ENCODE data around the gene RXRA.
"Not testable (repeated sequence)": the region's sequence is repeated elsewhere in the genome, so short reads cannot be mapped to it uniquely, and the experiment has no call there.

The RXRA gene

DNA sequence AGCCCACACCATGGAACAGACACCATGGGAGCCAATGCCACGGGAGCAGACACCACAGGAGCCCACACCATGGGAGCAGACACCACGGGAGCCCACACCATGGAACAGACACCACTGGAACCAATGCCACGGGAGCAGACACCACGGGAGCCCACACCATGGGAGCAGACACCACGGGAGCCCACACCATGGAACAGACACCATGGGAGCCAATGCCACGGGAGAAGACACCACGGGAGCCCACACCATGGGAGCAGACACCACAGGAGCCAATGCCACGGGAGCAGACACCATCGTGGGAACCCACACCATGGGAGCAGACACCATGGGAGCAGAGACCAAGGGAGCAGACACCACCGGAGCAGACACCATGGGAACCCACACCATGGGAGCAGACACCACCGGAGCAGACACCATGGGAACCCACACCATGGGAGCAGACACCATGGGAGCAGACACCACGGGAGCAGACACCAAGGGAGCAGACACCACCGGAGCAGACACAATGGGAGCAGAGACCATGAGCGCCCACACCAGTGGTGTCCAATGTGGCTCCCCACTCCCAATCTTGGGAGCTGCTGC is 17.5 kb upstream of the RXRA start:
- DNase-seq (ENCODE audit: low read depth) = not testable (repeated sequence)

DNA sequence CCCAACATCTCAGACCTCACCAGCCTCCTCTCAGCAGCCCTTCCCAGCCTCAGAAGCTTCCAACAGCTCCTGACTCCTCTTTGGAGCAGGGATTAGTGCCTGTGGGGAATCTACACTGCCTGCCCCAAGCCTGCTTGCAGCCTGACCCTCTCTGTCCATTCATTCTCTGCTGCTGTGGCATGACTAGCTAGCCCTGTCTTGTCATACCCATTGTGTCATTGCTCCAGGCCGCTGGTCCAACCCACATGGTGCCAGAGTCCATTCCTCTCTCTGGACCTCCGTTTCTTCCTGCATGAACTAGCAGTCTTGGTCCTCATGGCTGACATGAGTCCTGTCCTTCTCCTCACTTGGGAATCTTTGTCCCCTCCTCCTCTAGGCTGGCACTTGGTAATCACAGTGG is 12.8 kb upstream of the RXRA start:
- DNase-seq (ENCODE audit: low read depth) = no peak

DNA sequence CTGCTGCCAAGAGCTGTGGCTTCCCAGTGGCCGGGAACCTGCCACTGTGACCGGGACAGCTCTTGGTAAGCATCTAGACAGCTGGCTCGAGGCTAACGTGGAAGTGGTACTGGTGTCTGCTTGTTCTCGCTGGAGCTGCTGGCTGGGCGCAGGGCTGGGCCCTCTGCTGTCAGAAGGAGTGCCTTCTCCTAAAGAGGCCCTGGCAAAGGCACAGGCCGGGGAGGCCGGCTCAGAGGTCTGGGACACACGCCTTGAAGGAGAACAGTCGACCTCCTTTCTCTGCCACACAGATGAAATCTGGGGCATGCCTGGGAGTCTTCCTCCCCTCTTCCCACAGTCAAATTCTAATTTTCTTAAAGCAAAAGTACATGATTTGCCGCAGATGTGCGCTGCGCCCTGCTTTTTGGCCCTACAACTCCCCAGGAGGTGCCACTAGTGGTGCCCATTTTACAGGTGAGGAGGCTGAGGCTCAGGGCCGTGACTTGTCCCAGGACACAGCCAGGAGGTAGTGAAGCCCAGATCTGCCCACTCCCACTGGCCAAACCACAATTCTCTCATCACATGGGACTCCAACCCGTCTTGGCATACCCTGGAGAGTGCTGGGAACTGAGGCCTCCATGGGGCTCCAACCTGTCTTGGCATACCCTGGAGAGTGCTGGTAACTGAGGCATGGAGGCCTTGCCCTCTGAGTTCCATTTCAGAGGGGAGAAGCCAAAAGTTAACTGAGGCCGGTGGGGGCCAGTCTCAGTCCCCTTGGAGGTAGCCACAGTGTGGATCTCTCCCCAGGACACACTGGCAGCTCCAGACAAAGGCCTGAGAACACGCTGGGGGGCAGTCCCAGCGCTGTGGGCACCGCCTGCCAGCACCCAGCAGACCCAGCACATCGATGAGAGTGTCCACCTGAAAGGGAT is 12.0 kb upstream of the RXRA start:
- DNase-seq (ENCODE audit: low read depth) = no peak

DNA sequence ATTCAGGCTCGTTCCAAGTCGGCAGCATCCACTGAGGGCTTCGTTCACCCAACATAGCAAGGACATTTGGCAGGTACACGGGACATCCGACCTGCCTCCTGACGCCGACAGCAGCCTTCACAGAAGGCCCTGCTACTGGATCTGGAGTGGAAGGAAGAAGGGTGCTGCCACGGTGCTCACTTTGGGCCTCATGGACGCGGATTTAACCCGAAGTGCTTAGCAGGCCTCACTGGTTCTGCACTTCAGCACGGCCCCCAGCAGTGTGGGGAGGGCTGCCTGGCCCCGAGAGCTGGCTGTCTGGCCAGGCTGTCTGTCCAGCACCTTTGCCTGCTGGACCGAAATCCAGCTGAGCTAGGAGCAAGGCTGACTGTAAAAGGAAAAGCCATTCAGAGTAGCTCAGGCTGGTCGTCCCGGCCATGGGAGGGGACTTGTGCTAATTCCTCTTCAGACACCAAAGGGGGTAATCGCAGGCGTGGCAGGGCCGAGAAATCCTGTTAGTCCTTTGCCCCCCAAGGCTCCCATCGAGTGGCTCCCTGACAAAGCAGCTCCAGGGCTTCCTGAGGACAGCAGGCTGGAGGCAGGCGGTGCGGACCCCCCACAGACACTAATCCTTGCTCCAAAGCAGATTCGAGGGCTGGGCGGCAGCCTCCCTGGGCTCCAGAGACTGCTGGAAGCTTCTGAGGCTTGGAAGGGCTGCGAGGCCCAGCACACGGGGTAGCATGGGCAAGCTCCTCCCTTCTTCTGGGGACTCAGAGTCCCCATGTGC is 11.1 kb upstream of the RXRA start:
- DNase-seq (ENCODE audit: low read depth) = no peak

DNA sequence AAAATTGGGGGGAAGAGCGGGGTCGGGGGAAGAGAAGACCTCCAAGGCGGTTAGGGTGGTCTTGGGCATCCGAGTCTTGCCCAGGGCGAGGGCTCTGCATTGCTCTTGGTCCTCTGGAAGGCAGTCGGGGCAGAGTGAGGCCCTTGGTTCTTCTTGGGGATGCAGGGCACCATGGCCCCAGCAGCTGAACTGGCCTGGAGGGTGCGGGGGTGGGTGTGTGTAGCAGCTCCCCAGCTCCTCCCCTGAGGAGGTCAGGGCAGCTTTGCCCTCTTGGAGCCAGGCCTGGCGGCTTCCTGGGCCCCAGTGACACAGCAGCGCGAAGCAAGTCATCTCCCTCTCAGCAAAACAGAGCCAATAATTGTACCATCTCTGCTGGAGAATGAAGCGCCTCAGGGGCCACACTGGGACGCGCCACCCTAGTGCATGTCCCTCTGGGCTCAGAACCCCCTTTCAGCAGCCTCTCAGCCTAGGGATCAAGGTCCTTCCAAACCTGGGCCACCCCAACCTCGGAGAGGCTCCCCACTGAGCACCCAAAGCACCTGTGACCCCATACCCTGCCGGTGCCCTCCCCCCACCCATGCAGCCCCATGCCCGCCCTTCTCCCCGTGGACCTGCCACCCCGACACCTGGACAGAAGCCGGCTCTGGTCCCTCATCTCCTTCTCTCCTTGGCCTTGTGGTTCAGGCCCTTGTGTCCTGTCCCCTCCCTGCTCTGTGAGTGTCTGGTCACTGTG is 10.4 kb upstream of the RXRA start:
- no peak for DNase-seq (ENCODE audit: low read depth)

DNA sequence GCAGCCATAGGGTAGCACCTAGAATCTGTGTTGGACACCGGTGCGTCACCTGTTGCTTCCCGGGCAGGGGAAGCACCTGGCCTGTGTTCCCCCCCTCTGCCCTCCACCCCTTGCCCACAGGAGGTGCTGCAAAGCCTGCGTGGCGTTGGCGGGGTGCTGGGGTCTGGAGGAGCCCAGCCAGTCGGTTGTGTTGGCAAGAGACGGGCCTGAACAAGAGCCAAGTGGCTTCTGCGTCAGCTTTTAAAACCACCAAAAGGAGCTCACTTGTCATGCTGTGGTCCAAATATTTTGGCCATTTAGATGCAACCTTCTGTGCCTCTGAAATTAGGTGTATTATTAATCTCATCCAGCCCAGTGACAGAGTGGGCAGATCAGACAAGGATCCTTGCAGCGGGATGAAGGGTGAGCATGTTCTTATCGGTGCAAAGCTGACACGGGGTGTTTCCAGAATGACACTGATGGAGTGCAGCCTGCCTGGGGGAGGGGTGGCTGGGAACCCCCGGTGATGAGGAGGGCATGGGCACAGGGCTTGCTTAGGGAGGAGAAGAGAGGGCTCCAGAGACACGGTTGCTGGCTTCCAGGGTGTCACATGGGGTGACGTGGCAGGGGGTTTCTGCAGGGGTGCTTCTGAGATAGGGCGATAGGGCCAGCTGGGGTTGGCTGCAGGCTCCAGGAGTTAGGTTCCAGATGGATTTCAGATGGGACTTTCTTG is 9.7 kb upstream of the RXRA start:
- no peak for DNase-seq (ENCODE audit: low read depth)

DNA sequence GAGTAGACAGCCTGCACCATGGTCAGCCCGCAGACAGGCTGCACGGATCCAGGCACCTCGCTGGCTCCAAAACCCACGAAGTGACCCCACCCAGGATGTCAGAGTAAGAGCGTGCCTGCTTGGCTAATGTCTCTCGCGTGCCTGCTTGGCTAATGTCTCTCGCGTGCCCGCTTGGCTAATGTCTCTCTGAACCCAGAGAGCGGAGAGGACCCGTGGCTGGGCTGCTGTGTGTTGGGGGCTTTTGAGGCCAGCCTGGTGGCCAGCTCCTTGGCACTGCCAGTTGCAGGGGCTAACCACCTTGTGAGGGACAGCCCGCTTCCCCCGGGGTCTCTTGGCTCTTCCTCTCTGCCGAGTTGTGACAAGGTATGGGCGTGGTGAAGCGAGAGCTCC is 8.9 kb upstream of the RXRA start:
- DNase-seq (ENCODE audit: low read depth) = no peak

DNA sequence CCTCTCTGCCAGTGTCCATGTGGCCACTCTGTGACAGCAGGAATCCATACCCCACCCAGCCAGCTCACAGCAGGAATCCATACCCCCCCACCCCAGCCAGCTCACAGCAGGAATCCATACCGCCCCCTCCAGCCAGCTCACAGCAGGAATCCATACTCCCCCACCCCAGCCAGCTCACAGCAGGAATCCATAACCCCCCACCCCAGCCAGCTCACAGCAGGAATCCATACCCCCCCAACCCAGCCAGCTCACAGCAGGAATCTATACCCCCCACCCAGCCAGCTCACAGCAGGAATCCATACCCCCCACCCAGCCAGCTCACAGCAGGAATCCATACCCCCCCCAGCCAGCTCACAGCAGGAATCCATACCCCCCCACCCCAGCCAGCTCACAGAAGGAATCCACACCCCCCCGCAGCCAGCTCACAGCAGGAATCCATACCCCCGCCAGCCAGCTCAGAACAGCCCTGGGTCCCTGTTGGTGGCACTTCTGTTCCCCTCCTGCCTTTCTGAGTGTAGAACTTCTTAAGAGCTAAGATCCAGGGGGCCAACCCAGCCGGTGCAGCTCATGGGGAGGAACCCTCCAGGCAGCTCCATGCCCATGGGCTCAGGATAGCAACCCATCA is 8.4 kb upstream of the RXRA start:
- DNase-seq (ENCODE audit: low read depth) = no peak

DNA sequence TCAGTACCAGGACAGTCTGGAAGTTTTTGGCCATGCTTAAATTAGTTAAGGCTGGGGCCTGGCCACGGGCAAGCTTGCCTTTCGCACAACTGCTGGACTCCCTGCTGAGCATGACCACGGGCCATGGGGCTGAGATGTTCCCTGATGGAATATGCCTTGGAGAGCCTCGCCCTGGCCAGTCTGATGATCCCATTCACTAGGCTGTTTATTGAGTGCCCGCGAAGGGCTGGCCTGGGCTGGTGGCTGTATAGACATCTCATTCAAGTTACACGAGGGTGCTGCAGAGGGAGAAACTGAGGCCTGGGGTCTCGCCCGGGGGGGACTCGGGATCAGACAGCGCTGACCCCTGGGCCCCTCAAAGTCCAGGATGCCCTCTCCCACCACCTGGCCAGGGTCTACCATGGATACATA is 7.8 kb upstream of the RXRA start:
- DNase-seq (ENCODE audit: low read depth) = no peak

DNA sequence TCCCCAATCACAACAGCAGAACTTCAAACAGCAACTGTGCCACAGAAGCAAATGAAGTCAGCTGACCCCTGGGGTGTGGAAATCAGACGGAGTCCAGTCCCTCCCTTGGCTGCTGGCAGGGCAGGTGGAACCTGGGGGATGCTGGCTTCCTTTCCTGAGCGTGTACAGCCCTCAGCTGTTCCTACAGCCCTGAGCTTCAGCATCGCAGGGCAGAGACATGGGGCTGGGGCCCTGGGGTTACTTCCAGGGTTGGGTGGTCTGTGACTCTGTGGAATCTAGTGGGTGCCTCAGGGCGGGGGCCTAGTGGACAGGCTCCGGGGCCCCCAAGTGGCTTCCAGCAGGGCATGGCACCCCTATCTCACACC is 7.3 kb upstream of the RXRA start:
- DNase-seq (ENCODE audit: low read depth) = no peak

DNA sequence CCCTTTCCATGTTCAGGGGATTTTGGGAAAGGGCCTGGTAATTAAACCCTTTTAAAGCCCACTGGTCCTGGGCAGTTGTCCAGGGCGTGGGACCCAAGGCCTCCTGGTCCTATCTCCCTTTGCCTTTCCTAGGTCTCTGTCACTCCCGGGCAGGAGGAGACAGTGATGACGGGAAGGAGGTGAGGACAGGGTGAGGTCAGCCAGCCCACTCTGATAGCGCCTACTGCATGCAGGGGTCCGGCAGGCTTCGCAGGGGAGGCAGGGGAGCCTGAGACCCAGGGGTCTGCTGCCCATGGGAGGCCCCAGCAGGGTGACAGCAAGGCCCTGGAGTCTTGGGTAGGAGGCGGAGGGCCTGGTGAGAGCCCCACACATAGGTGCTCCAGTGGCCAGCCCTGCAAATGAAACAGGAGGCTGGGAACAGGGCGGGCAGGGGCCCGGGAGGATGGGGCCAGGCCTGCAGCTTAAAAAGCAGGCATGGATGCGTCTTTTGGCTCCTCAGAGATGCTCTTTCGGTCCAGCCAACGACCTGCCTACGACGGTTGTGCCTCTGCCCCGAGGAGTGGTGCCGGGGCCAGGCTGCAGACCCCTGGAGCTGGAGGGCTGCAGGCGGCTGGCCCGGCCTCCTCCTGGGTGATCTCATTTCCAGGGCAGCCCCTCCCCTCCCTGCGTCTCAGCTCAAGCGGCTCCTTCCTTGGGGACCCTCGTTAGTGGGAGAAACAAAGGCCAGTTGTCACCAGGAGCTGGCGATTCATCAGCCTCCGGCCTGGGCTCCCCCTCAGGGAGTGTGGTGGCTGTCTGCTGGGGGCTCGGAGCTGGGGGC is 6.7 kb upstream of the RXRA start:
- no peak for DNase-seq (ENCODE audit: low read depth)

DNA sequence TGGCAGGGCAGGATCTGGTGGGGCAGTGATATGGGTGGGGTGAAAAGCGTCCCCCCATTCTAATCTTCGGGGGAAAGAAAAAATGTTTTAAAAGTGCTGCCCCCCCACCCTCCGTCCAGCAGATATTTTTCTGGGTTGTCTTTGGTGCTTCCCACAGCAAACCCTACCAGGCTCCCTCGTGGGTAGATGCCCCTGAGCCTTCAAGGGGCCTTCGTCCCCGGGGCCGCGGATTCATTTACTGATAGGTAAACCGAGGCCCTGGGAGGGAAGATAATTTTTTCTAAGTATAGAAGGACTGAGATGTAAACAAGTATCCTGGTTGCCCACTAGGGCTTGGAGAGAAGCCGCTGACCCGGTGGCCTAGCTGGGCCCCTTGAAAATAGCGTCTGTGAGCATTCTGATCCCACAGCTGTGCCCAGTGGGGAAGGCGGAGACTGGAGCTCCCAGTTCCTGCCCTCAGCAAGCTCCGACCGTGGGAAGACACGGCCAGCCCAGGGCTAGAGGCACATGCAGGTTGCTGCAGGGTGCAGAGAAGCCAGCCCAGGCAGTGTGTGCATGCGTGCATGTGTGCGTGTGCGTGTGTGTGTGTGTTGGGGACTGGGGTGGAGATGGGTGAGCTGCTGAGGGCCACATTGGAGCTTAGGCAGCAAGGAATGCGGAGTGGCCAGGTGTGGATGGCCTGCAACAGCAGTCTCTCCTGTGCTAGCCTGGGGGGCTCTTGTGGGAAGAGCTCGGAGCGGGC is 6.0 kb upstream of the RXRA start:
- no peak for DNase-seq (ENCODE audit: low read depth)

DNA sequence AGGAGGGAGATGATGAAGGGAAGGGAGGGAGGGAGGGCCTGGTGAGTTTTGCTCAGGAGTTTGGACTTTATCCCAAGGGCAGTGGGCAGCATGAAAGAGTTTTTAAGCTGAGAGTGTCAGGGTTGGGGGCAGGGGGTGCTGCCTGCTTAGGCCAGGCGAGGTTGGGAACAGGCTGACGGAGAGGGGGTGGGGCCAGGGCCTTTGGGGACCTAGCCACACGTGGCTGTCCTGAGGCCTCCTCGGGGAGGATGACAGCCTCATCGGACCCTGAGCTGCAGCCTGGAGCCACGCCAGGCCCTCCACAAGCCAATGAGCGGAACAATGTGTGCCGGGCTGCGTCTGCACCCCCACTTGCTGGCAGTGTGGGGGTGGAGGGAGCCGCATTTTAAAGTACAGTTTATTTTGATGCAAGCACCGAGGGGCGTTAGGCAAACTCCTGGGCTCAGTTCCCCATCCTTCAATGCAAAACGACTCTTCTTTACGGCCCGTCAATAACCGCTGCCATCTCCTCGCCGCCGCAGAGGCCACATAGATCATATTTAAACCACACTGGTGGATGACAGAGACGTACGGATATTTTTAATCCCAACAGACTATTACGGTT is 5.3 kb upstream of the RXRA start:
- no peak for DNase-seq (ENCODE audit: low read depth)

DNA sequence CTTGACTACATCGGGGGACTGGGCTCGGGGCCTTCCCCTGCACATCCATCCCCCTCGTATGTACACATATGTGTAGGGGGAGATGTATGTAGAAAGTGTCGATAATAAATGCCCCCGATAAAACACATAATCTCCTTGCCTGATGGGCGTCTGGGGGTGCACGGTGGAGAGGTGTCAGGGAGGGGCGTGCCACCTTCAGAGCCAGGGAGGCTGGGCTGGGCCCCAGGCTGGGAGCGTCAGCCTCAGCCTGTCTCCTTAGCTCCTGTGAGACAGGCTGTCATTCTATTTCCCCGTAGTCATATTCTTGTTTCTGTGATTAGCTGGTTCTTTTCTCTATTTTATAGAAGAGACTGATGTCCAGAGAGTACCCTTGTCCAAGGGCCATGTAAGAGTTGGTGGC is 4.7 kb upstream of the RXRA start:
- DNase-seq (ENCODE audit: low read depth) = no peak

DNA sequence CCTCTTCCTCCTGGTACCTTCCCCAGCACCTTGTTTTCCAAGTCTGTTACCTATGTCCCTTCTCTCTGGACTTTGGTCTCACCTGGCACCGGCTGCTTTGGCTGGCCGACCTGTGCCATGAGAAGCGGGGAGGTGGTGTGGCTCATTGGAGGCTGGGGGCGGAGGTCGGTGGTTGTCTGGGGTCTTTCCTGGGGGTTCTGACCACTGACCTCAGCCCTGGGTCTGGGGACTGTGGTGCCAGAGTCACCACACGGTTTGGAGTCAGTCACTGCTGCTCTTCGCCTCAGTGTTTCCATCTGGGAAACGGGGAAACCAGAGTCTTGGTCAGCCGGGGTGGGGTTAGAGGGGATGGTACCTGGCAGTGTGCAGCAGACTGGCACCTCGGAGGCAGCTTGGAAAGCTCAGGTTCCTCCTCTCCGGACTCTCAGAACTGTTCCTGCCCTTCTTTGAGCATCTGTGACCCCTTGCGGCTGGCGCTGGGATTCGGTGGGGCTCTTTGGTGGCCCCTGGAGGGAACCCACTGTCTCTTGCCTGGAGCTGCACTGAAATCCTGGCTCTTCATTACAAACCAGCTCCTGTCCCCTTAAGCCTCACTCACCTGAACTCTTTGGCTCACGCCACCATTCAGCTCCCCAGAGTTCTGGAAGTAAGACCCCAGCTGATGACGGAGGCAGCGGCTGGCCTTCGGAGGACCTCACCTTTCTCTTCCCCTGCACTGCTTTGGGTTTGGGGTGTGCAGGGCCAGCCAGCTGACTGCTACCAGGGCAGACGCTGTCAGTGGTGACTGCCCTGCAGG is 4.1 kb upstream of the RXRA start:
- DNase-seq (ENCODE audit: low read depth) = no peak

DNA sequence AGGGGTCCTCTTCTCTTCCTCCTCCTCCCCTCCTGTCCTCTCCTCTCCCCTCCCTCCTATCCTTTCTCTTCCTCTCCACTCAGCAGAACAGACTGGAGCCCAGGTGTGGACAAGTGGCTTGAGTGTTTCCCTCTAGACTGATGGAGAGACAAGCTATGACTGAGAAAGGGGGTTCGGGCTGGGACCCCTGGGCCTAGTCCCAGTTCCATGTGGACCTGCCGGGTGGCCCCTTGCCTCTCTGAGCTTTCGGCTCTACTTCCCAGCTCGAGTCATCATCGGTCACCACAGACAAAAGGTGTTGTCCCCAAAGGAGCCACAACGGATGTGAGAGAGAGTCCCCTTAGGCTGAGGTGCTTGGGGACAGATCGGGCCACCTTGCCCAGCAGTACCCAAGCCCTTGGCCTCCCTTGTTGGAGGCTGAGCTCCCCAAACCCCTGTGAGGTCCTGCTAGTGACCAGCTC is 3.4 kb upstream of the RXRA start:
- DNase-seq (ENCODE audit: low read depth) = no peak

DNA sequence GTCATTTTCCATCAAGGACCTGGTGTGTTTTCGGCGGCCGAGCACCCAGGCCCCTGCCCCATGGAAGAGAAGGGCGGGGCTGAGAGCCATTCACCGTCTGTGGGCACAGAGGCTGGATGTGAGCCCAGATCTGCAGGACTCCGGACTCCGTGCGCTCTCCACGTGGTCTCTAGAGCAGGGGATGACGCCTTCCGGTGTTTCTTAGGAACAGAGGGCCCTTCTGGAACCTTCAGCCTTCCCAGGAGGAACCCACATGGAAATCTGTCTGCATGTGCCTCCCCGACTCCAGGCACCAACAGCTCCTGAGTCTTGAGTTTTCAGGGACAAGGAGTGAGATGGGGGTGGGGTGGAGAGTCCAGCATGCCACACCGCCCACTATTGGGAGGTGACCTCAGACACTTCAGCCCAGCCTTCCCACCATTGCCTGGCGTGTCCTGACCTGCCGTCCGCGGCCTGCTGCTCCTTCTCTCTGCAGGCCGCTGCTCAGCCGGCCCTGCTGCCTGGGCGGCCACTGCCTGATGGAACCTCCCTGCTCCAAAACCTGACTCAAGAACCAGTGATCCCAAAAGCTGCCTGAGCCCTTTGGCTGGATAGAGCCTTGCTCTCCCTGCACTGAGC is 2.4 kb upstream of the RXRA start:
- DNase-seq (ENCODE audit: low read depth) = no peak
